Brain microvascular endothelial cell (primary cell): ENCODE data around the gene NOTCH1.

Experiments used
- DNase-seq: peaks from one replicate; pipeline ENCODE4 v3.0.0-alpha.2; 2020
- H3K27ac ChIP-seq: fragments of 250-450 bp; sonication (Bioruptor Pico); 2 replicates; pipeline ENCODE4 v1.5.1; 2020; ENCODE audit warnings: mild to moderate bottlenecking, moderate library complexity
- H3K27me3 ChIP-seq: fragments of 250-450 bp; sonication (Bioruptor Pico); replicated peaks from 2 replicates; pipeline ENCODE4 v1.5.1; 2020; ENCODE audit warnings: mild to moderate bottlenecking
- H3K36me3 ChIP-seq: fragments of 250-450 bp; sonication (Bioruptor Pico); replicated peaks from 2 replicates; pipeline ENCODE4 v1.5.1; 2020; ENCODE audit warnings: mild to moderate bottlenecking
- H3K4me3 ChIP-seq: 2 replicates; pipeline ENCODE4 v1.5.1; 2011; ENCODE audit warnings: low read depth, mild to moderate bottlenecking, control low read depth, low read length, moderate library complexity
- in situ Hi-C: cut with HindIII; loops from 2 replicates; pipeline ENCODE4 v1.10.0; 2017; ENCODE audit warnings: low sequenced_read_pairs, low pct_ligation_motif_present
- TF ChIP-seq, protein P1 (sequence below): IDR thresholded peaks from 2 replicates; pipeline ENCODE4 v1.5.1; 2011; ENCODE audit warnings: low read depth, mild to moderate bottlenecking, moderate library complexity, low read length, control low read depth, inconsistent platforms; ENCODE audit errors: missing control alignments

The NOTCH1 gene

DNA sequence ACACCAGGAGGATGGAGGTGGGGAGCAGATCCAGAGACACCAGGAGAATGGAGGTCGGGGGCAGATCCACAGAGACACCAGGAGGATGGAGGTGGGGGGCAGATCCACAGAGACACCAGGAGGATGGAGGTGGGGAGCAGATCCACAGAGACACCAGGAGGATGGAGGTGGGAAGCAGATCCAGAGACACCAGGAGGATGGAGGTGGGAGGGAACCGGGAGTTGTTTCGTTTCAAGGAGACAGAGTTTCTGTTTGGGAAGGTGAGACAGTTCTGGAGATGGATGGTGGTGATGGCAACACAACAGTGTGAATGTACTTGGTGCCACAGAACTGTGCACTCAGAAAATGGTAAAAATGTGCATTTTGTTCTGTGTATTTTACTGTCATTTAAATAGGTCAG, 97.2 kb downstream of the NOTCH1 start:
- no peak overlapping the region for H3K4me3 ChIP-seq
- TF ChIP-seq, protein P1, sequence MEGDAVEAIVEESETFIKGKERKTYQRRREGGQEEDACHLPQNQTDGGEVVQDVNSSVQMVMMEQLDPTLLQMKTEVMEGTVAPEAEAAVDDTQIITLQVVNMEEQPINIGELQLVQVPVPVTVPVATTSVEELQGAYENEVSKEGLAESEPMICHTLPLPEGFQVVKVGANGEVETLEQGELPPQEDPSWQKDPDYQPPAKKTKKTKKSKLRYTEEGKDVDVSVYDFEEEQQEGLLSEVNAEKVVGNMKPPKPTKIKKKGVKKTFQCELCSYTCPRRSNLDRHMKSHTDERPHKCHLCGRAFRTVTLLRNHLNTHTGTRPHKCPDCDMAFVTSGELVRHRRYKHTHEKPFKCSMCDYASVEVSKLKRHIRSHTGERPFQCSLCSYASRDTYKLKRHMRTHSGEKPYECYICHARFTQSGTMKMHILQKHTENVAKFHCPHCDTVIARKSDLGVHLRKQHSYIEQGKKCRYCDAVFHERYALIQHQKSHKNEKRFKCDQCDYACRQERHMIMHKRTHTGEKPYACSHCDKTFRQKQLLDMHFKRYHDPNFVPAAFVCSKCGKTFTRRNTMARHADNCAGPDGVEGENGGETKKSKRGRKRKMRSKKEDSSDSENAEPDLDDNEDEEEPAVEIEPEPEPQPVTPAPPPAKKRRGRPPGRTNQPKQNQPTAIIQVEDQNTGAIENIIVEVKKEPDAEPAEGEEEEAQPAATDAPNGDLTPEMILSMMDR = no peak
- peaks cover 75% of the 10 kb centered on the region for H3K36me3 ChIP-seq
- no peaks in the 10 kb centered on the region for H3K27me3 ChIP-seq
- H3K27ac ChIP-seq = no peak overlapping the region
- in situ Hi-C loops = no loop called here
- DNase-seq = no peak

DNA sequence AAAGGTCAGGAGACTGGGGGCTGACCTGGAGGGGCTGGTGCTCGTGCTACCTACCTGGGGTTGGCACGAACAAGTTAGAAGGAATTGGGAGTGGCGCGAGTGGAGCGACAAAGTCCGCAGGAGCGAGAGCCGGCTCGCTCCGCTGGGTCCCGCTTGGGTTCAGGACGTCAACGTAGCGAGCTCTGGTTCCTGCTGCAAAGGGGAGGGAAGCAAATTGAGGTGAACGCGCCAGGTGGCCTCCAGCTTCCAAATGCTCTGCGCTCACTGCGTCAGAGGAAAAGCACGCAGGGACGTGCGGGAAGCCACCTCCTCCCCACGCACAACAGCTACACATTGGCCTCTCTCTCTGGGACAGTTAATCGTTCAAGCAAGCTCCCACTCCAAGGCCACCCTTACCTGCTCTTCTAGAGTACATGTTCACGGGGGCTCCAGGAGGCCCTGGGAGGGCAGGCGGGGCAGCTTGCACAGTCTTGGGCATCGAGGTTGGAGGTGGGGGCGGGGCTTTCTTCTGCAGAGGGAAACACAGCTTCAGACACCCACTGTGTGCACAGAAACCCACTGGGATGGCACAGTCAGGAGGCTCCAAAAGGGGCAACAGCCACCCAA, 98.6 kb downstream of the NOTCH1 start:
- Histone ChIP-seq H3K27ac (no peak overlapping the region), H3K36me3 (peaks cover 82% of the 10 kb centered on the region), H3K4me3 (no peak overlapping the region), H3K27me3 (no peaks in the 10 kb centered on the region)
- in situ Hi-C loops = no loop called here
- TF ChIP-seq, protein P1 = no peak
- no peak for DNase-seq

DNA sequence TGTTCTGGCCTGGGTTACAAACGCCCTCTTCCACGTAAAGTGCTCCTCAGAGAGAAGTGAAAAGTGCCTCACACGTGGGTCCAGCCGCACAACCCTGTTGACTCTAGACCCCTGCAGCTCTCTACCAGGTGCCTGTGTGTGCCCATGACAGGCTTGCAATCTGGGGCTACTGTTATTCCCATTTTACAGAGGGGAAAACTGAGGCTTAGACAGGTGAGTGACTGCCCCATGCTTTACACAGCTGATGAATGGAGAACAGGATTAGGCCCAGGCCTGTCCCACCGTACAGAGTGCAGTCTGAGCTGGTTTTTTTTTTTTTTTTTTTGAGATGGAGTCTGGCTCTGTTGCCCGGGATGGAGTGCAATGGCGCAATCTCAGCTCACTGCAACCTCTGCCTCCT, 100.0 kb downstream of the NOTCH1 start:
- H3K27me3 ChIP-seq = no peaks in the 10 kb centered on the region
- no peak overlapping the region for H3K4me3 ChIP-seq
- peaks cover 84% of the 10 kb centered on the region for H3K36me3 ChIP-seq
- in situ Hi-C loops = no loop called here
- no peak overlapping the region for H3K27ac ChIP-seq
- TF ChIP-seq, protein P1 = no peak
- DNase-seq = no peak
